HL-60 (cell line): ENCODE results near the gene DNMT3A.

Experiments
- POLR2AphosphoS5 ChIP-seq: IDR thresholded peaks from 2 replicates; pipeline ENCODE4 v1.6.1; 2012; ENCODE audit warnings: low read depth
- SPI1 ChIP-seq: IDR thresholded peaks from 2 replicates; pipeline ENCODE4 v1.6.1; 2012; ENCODE audit warnings: low read depth, mild to moderate bottlenecking, borderline replicate concordance
- TF ChIP-seq, protein P1 (sequence below): IDR thresholded peaks from one replicate; pipeline ENCODE4 v1.5.1; 2011; ENCODE audit warnings: low read length, control low read depth, inconsistent platforms; ENCODE audit not compliant: insufficient read depth
- TF ChIP-seq, protein P2 (sequence below): IDR thresholded peaks from 2 replicates; pipeline ENCODE4 v1.6.1; 2012; ENCODE audit warnings: low read depth; ENCODE audit not compliant: insufficient replicate concordance

DNA sequence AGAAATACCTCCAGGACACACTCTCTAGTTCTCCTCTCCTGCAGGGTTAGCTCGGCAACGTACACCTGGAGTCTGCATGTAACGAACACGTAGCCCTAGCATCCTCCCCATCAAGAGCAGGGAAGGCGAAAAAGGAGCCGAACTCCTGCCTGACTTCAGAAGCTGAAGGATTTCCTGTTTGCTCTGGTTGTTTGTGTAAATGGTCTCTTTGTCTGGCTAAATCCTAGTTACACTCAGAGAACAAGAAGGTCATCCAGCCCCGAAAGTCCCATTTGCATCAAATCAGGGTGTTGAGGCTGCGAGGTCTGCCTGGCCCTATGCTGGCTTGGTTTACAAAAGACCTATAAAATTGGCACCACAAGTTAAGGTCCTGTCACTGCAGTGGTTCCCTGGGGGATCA lies 107.0 kb downstream of the DNMT3A start:
- TF ChIP-seq POLR2AphosphoS5 = no peak
- TF ChIP-seq, protein P1, sequence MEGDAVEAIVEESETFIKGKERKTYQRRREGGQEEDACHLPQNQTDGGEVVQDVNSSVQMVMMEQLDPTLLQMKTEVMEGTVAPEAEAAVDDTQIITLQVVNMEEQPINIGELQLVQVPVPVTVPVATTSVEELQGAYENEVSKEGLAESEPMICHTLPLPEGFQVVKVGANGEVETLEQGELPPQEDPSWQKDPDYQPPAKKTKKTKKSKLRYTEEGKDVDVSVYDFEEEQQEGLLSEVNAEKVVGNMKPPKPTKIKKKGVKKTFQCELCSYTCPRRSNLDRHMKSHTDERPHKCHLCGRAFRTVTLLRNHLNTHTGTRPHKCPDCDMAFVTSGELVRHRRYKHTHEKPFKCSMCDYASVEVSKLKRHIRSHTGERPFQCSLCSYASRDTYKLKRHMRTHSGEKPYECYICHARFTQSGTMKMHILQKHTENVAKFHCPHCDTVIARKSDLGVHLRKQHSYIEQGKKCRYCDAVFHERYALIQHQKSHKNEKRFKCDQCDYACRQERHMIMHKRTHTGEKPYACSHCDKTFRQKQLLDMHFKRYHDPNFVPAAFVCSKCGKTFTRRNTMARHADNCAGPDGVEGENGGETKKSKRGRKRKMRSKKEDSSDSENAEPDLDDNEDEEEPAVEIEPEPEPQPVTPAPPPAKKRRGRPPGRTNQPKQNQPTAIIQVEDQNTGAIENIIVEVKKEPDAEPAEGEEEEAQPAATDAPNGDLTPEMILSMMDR = no peak
- no peak for TF ChIP-seq SPI1
- TF ChIP-seq, protein P2, sequence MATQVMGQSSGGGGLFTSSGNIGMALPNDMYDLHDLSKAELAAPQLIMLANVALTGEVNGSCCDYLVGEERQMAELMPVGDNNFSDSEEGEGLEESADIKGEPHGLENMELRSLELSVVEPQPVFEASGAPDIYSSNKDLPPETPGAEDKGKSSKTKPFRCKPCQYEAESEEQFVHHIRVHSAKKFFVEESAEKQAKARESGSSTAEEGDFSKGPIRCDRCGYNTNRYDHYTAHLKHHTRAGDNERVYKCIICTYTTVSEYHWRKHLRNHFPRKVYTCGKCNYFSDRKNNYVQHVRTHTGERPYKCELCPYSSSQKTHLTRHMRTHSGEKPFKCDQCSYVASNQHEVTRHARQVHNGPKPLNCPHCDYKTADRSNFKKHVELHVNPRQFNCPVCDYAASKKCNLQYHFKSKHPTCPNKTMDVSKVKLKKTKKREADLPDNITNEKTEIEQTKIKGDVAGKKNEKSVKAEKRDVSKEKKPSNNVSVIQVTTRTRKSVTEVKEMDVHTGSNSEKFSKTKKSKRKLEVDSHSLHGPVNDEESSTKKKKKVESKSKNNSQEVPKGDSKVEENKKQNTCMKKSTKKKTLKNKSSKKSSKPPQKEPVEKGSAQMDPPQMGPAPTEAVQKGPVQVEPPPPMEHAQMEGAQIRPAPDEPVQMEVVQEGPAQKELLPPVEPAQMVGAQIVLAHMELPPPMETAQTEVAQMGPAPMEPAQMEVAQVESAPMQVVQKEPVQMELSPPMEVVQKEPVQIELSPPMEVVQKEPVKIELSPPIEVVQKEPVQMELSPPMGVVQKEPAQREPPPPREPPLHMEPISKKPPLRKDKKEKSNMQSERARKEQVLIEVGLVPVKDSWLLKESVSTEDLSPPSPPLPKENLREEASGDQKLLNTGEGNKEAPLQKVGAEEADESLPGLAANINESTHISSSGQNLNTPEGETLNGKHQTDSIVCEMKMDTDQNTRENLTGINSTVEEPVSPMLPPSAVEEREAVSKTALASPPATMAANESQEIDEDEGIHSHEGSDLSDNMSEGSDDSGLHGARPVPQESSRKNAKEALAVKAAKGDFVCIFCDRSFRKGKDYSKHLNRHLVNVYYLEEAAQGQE = no peak
